Measurements from ENCODE around the gene TBX15.

TBX15 gene

DNA sequence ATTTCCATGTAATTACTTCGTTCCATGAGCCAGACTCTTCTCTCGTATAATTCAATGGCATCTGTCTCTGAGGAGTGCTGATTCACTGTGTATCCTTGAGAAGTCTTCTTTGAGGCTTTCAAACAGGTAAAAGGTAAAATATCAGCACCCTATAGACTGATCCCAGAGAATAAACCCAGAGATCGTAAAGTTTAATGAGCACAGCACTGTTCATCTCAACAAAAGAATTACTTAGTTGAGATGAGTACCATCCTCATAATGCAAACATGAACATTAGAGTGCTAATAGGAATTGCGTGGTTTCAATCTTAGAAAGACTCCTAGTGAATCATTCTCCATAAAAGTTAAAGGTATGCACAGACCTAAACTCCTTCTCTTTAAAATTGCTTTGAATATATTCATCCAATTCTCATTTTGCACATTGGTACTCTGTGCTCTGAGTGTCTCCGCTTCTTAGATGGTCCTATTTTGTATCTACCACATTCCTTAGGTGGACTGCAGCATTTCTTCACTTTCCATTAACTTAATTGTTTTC, 97.2 kb downstream of the TBX15 start:
- no peak for DNase-seq (ENCODE audit: low read depth in 2 of 2)

DNA sequence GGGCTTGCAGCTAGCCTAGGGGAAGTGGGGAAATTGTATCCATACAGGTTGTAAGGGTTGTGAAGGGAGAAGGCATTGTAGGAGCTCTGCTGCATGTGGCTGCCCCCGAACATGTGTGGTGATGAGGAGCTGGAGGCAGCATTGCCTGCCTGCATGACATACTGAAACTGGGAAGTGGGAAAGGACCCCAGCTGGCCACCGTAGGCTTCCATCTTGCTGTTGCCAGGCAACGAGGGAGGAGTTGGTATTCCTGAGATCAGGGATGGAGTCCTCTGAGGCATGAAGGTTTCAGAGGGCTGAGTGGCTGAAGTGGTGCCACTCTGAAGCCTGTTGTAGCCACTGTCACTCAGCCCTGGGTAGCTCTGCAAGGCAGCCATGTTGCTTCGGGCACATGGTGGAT, 103.2 kb downstream of the TBX15 start:
- no peak for DNase-seq (ENCODE audit: low read depth in 2 of 2)

DNA sequence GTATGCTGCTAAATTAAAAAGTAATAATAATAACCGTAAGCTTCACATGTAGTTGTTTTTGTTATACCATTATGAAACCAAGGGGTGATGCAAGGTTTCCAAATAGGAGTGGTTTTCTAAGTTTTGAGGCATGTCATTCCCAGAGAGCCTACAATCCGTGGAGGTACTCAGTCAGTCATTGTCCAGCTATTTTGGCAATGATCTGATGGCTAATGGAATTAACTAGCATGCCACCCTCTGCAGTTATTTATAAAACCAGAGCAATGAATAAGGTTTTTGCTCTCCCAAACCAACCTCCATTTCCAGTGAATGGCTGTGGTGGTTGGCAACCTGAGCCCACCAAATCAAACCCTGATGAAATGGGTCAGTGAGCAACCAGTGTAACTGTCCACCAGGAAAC, 106.4 kb downstream of the TBX15 start:
- DNase-seq (ENCODE audit: low read depth in 2 of 2) = no peak

DNA sequence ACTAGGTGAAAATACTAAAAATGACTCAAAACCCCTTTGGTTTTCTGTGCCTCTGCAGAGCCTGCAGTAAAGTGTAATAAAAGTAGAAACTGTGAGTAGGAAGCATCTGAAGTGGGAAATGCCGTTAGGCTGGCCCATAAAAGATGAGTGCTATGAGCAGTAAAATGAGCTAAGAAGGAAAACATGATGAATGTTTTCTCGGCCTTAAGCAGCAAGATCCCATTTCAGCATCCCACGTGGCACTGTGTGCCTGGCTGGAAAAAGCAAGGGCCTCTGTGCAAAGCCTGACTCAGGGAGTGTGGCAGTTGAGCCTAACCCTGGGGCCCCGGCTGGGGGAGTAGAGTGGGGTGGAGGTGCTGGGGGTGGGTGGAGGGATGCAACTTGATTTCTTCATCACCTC, 109.5 kb downstream of the TBX15 start:
- DNase-seq (ENCODE audit: low read depth in 2 of 2) = no peak

DNA sequence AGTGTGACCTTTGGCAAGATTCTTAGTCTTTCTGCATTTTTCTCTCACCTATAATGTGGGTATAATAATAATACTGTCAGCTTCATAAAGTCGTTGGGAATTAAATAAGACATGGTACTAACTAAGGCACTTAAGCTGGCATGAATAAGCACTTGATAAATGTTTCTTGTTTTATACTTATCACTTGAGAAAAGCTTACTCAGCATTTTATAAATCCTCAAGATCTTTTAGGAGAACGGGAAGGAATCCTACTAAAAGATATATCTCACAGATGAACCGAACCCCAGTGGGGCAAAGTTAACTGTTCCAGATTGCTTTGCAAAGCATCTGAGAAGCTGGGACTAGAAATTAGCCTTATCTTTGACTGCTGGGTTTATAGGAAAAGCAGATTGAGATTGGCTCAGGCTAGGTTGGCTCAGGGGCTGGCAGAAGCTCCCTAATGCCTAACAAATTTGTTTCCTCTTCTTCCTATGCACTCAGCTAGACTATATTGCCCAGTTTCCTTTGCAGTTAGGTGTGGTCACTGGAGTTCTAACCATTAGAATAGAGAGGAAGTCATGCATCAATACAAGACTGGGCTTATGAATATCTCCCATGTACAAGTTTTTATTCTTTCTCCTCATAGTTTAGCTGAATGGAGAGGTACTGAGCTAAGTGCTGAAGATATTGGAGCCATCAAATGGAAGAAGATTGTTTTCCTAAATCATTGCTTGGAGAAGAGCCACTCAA, 110.3 kb downstream of the TBX15 start:
- no peak for DNase-seq (ENCODE audit: low read depth in 2 of 2)

DNA sequence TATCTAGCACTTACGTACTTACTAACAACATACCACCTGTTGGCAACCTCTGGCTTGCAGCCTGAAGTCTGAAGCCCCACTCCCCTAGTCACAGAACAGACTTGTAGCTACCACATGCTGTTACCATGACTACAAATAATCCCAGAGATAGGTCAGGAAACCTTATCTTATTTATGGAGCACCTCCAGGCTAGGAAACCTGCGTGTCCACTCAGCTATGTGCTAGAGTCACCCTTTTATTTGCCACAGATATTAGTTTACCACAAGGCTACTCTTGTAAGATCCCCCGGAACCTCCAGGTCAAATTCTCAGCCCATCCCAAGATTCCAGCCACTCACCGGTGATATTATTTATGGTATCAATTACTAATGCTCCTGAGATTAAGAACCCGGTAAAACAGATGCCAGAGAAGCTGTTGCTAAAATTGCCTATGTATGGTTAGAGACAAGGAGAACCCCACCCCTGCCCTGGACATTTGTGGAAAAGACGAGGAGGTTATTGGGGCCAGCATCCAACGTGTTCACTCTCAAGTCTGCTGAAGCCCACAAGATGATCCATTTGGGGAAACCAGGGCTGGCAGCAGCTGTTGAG, 116.5 kb downstream of the TBX15 start:
- DNase-seq (ENCODE audit: low read depth in 2 of 2) = no peak

DNA sequence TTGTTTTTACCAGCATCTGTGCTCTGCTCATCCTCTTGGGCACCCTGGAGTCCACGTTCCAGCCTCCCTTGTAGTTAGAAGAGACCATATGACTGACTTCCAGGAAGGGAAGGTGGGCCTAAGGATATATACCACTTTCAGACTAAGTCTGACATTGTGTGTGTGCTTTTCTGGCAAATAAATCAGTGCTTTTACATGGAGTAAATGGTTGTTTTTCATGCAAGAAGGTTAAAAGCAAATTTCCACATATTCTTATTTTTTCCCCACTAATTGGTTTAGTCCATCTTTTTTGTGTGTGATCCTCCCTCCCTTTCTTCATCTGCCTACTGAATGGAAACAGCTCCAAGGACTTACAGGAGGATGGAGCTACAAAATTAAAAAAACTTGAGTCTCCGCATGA, 119.8 kb downstream of the TBX15 start:
- DNase-seq (ENCODE audit: low read depth in 2 of 2) = no peak

DNA sequence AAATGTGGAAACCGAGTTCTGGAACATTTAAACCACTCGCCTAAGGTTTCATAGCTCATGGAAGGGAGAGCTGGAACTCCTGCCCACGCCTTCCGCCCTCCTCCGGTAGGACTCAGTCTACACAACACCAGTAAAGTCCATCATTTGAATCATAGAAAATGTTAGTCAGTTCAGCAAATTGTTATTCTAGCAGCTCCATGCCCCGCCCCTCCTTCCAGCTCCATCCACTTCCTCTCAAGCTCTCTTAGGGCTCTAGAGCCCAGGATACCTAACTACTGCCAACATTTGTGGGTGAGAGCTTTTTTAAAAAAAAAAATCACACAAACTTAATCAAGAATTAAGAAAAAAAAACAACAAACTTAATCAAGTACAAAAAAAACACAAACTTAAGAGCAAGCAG, 121.8 kb downstream of the TBX15 start:
- no peak for DNase-seq (ENCODE audit: low read depth in 2 of 2)

DNA sequence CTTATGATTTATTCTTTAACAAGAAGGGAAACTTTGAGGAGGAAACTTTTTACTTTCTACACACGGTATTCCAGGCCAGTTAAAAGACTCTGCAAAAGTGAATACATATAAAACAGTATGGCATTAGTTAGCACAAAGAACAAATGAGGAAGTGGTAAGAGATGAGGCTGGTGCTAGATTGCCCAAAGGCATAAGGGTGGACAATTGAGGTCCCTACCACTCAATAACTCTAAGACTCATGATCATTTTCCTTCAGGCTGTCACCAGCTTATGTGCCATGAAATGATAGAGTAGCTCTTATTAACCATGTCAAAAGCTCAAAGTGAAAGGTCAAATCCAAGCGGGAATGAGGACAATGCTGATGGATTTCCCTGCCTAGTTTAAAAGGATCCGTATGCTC, 124.5 kb downstream of the TBX15 start:
- no peak for DNase-seq (ENCODE audit: low read depth in 2 of 2)

DNA sequence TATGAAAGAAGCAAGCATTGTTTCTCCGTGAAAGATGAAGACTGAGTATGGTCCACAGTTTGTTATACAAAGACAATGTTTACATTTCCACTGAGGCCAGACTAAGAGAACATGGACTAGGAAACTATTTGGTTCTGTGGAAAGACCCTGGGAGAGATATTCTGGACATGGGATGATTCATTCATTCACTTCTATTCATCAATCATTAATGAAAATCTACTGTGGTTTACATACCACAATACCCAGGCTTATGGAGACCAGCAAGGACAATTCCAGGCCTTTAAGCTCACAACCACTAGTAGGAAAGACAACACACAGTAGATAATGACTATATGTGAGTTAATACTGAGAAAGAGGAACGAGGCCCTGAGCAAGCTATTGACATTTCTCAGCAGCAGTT, 125.4 kb downstream of the TBX15 start:
- no peak for DNase-seq (ENCODE audit: low read depth in 2 of 2)

DNA sequence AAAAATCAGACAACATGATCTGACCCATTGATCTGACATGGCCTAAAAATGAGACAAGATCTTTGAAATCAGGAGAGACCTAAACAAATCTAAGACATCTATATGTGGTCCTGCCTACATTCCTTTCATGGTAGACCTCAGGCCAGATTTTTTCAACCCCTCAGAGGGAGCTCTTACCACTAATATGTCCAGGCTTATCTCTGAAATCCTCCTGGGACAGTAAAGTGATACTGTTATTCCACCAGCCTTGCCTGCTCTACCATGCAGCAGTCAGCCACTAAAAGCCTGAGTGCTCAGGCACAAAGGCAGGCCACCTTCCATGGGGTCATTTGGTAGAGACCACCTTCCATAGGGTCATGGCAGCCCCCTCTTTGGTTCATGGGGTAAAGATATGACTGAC, 126.9 kb downstream of the TBX15 start:
- no peak for DNase-seq (ENCODE audit: low read depth in 2 of 2)

DNA sequence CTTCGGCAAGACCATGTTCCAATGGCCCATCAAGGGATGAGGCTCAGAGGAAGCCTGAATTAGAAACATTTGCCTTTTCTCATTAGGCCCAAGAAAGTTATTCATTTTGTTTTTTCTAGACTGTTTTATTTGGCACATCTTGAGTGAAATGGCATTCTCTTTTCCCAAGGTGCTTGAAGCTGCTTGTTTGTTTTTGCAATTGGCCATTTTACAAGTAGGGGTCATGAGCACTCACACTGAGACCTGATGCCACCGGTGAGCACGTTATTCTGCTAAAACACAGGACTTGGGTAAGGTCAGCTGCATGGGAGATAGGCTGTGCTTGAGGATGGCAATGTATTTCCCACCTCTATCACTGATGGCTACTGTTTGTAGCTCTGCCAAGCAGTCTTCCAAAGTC, 128.1 kb downstream of the TBX15 start:
- no peak for DNase-seq (ENCODE audit: low read depth in 2 of 2)

DNA sequence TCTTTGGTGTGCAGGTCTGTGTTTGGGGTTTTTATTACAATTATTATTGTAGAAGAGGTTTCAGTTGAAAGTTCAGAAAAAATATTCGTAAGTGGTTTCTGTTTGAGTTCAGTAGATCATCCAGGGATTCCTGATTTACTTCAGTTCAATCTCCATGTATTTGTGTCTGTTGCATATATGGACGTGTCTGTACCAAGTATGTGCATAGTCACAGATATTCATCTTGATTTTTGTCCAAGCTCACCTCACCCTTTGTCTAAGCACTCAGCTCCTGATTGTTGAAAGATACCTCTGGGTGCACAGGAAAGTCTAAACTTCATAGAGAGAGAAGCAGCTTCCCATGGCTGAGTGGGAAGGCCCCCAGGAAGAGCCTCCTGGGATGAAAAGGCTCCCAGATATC, 141.7 kb downstream of the TBX15 start:
- DNase-seq (ENCODE audit: low read depth in 2 of 2) = no peak

DNA sequence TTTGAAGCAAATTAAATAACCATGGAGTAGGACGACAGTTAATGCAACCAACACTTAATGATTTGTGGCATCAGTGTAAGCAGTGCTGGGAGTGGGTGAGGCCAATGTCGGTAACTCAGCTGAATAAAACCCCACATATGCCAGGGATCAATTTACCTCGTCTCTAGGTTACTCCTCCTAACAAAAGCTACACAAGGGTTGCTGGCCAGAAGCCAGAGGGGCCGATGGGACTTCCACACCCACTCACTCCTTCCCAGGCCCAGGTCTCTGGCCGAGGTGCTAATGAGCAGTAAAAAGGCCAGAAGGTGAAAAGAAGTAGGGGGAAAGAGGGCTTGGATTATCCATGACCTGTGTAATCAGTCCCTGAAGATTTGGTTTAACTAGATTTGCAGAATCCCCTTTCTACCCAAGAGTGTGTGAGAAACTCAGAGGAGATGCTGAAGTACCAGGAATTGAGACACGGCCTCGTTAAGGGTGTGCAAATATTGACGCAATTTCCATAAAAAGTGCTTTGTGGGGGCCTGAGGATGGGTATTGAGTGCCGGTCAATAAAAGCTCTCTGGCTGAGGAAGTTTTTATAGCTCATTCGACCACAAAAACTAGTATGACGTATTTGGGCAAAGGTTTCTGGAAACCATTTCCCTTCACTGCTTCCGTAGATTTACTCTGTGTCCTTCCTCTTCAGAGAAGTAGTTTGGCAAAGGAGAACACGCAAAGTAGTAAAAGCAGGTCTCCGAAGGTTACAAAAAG, 145.5 kb downstream of the TBX15 start:
- no peak for DNase-seq (ENCODE audit: low read depth in 2 of 2)

DNA sequence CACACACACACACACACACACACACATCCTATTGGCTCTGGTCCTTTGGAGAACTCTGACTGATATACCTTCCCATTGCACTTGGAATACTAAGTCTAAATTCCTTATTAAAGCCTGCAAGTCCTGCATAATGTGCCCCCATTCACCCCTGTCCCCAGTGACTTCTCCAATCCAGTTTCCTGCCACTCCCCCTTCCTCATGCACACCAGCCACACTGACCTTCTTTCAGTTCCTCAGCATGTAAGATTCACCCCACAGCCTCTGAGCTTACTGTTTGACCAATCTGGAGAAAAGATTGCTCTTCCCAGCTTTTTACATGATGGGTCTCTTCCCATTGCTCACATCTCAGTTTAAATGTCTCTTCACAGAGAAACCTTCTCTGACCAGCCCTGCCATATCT, 146.6 kb downstream of the TBX15 start:
- no peak for DNase-seq (ENCODE audit: low read depth in 2 of 2)

Data from stimulated activated CD8-positive, alpha-beta memory T cell treated with anti-CD3 and anti-CD28 coated beads, Interleukin-15, amount 100 ng/mL, for 48 hours (primary cell).